ENCODE measurements around the gene SPCS1.

Gene SPCS1

GRCh38 chr3:52685285-52685708 lies 20.6 kb upstream of the SPCS1 start:
- H3K9ac ChIP-seq (ENCODE audit: low read depth, low read length) = peak overlapping the region; percentile 90
- H3K36me3 ChIP-seq (ENCODE audit: insufficient read depth, low read length) = peaks cover 30% of the 10 kb centered on the region
- peaks cover 14% of the 10 kb centered on the region for H3K4me1 ChIP-seq (ENCODE audit: insufficient read depth, low read length)

GRCh38 chr3:52685709-52686691 lies 19.9 kb upstream of the SPCS1 start, which contains the start of the genes GNL3 and PBRM1:
TSS of gene GNL3 (plus strand) at chr3:52686032. CDS start at chr3:52686093, 61 bp downstream.
TSS of gene PBRM1 (minus strand) at chr3:52685913.
- Histone ChIP-seq H3K9ac (ENCODE audit: low read depth, low read length) (peak within 1 kb of the TSS; percentile 90), H3K4me1 (ENCODE audit: insufficient read depth, low read length) (peaks cover 14% of the 10 kb centered on the region), H3K36me3 (ENCODE audit: insufficient read depth, low read length) (peaks cover 36% of the 10 kb centered on the region), H3K9me3 (ENCODE audit: control insufficient read depth, insufficient read depth, low read length) (no peaks in the 10 kb centered on the region)

More at GRCh38 chr3:52685285-52685708, 20.6 kb upstream of the SPCS1 start:
- H3K9me3 ChIP-seq (ENCODE audit: control insufficient read depth, insufficient read depth, low read length) = no peaks in the 10 kb centered on the region

GRCh38 chr3:52688266-52688665 lies 17.6 kb upstream of the SPCS1 start:
- Histone ChIP-seq H3K9ac (ENCODE audit: low read depth, low read length) (no peak overlapping the region), H3K36me3 (ENCODE audit: insufficient read depth, low read length) (peaks cover 48% of the 10 kb centered on the region)

GRCh38 chr3:52689151-52689550 lies 16.8 kb upstream of the SPCS1 start:
- Histone ChIP-seq H3K9me3 (ENCODE audit: control insufficient read depth, insufficient read depth, low read length) (no peaks in the 10 kb centered on the region), H3K36me3 (ENCODE audit: insufficient read depth, low read length) (peaks cover 50% of the 10 kb centered on the region), H3K9ac (ENCODE audit: low read depth, low read length) (no peak overlapping the region), H3K4me1 (ENCODE audit: insufficient read depth, low read length) (peaks cover 3% of the 10 kb centered on the region; the same call in 1 of the 2 replicates)

More at GRCh38 chr3:52688266-52688665, 17.6 kb upstream of the SPCS1 start:
- Histone ChIP-seq H3K4me1 (ENCODE audit: insufficient read depth, low read length) (peaks cover 3% of the 10 kb centered on the region; the same call in 1 of the 2 replicates), H3K9me3 (ENCODE audit: control insufficient read depth, insufficient read depth, low read length) (no peaks in the 10 kb centered on the region)

- H3K36me3 ChIP-seq (ENCODE audit: insufficient read depth, low read length) = peaks cover 62% of the 10 kb centered on the region
- H3K4me1 ChIP-seq (ENCODE audit: insufficient read depth, low read length) = no peaks in the 10 kb centered on the region
- H3K9me3 ChIP-seq (ENCODE audit: control insufficient read depth, insufficient read depth, low read length) = no peaks in the 10 kb centered on the region
- no peak overlapping the region for H3K9ac ChIP-seq (ENCODE audit: low read depth, low read length)
These were observed 15.3 kb upstream of the SPCS1 start for GRCh38 chr3:52690560-52690959.

GRCh38 chr3:52693071-52693470 lies 12.8 kb upstream of the SPCS1 start:
- no peaks in the 10 kb centered on the region for H3K4me1 ChIP-seq (ENCODE audit: insufficient read depth, low read length)

GRCh38 chr3:52694528-52695189 lies 11.2 kb upstream of the SPCS1 start:
- peaks cover 36% of the 10 kb centered on the region for H3K36me3 ChIP-seq (ENCODE audit: insufficient read depth, low read length)
- H3K9me3 ChIP-seq (ENCODE audit: control insufficient read depth, insufficient read depth, low read length) = no peaks in the 10 kb centered on the region
- H3K4me1 ChIP-seq (ENCODE audit: insufficient read depth, low read length) = no peaks in the 10 kb centered on the region
- H3K9ac ChIP-seq (ENCODE audit: low read depth, low read length) = no peak overlapping the region

More at GRCh38 chr3:52693071-52693470, 12.8 kb upstream of the SPCS1 start:
- H3K36me3 ChIP-seq (ENCODE audit: insufficient read depth, low read length) = peaks cover 52% of the 10 kb centered on the region
- no peak overlapping the region for H3K9ac ChIP-seq (ENCODE audit: low read depth, low read length)
- H3K9me3 ChIP-seq (ENCODE audit: control insufficient read depth, insufficient read depth, low read length) = no peaks in the 10 kb centered on the region

GRCh38 chr3:52695798-52696671 lies 9.9 kb upstream of the SPCS1 start:
- H3K4me1 ChIP-seq (ENCODE audit: insufficient read depth, low read length) = no peaks in the 10 kb centered on the region
- H3K36me3 ChIP-seq (ENCODE audit: insufficient read depth, low read length) = peaks cover 25% of the 10 kb centered on the region
- H3K9me3 ChIP-seq (ENCODE audit: control insufficient read depth, insufficient read depth, low read length) = no peaks in the 10 kb centered on the region
- no peak overlapping the region for H3K9ac ChIP-seq (ENCODE audit: low read depth, low read length)

- Histone ChIP-seq H3K9ac (ENCODE audit: low read depth, low read length) (no peak overlapping the region), H3K36me3 (ENCODE audit: insufficient read depth, low read length) (peaks cover 23% of the 10 kb centered on the region), H3K9me3 (ENCODE audit: control insufficient read depth, insufficient read depth, low read length) (no peaks in the 10 kb centered on the region), H3K4me1 (ENCODE audit: insufficient read depth, low read length) (no peaks in the 10 kb centered on the region)
These were observed 8.9 kb upstream of the SPCS1 start for GRCh38 chr3:52696830-52697631.

- Histone ChIP-seq H3K9me3 (ENCODE audit: control insufficient read depth, insufficient read depth, low read length) (no peaks in the 10 kb centered on the region), H3K4me1 (ENCODE audit: insufficient read depth, low read length) (no peaks in the 10 kb centered on the region), H3K9ac (ENCODE audit: low read depth, low read length) (no peak overlapping the region), H3K36me3 (ENCODE audit: insufficient read depth, low read length) (peaks cover 21% of the 10 kb centered on the region)
These were observed 8.3 kb upstream of the SPCS1 start for GRCh38 chr3:52697632-52697965.

GRCh38 chr3:52703341-52703740 lies 2.6 kb upstream of the SPCS1 start:
- no peaks in the 10 kb centered on the region for H3K36me3 ChIP-seq (ENCODE audit: insufficient read depth, low read length)
- H3K4me1 ChIP-seq (ENCODE audit: insufficient read depth, low read length) = peaks cover 3% of the 10 kb centered on the region
- no peaks in the 10 kb centered on the region for H3K9me3 ChIP-seq (ENCODE audit: control insufficient read depth, insufficient read depth, low read length)
- H3K9ac ChIP-seq (ENCODE audit: low read depth, low read length) = no peak overlapping the region

GRCh38 chr3:52704611-52705437 lies 1.1 kb upstream of the SPCS1 start:
- Histone ChIP-seq H3K36me3 (ENCODE audit: insufficient read depth, low read length) (no peaks in the 10 kb centered on the region), H3K4me1 (ENCODE audit: insufficient read depth, low read length) (peaks cover 3% of the 10 kb centered on the region), H3K9ac (ENCODE audit: low read depth, low read length) (peak overlapping the region; percentile 95), H3K9me3 (ENCODE audit: control insufficient read depth, insufficient read depth, low read length) (no peaks in the 10 kb centered on the region)

- Histone ChIP-seq H3K4me1 (ENCODE audit: insufficient read depth, low read length) (peaks cover 3% of the 10 kb centered on the region), H3K9ac (ENCODE audit: low read depth, low read length) (peak overlapping the region; percentile 95), H3K36me3 (ENCODE audit: insufficient read depth, low read length) (no peaks in the 10 kb centered on the region), H3K9me3 (ENCODE audit: control insufficient read depth, insufficient read depth, low read length) (no peaks in the 10 kb centered on the region)
These were observed 543 bp upstream of the SPCS1 start for GRCh38 chr3:52705438-52705687.
